ENCODE results near the gene LSAMP. TPM values are rescaled to one million over a fixed set of nuclear protein-coding genes. Genes with fewer than 3 reads are reported as not detected.
"Not testable (repeated sequence)": the region's sequence is repeated elsewhere in the genome, so short reads cannot be mapped to it uniquely, and the experiment has no call there.

The LSAMP gene
- total RNA-seq, 1 experiment from 2014 or later, result 5.7 TPM

DNA sequence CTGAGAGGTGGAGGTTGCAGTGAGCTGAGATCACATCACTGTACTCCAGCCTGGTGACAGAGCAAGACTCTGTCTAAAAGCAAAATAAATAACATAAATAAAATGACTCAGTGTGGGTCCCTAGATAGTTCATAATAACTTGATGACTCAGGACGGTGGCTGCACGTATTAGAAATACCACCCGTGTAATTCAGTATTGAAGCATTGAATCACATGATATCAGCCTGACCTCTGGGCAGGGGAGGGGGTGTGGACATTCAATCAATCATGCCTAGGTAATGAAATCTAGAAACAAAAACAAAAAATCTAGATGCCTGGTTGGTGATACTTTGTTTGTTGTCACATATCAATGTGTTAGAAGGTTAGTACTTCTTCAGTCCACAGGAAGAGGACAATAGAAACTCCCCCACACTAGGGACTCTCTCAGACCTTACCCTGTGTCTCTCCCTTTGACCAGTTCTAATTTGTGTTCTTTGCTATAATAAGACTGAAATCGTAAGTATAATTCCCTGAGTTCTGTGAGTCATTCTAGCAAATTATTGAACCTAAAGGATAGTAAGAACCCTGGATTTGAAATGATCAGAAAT, 644.7 kb downstream of the LSAMP start:
- Mint-ChIP-seq H3K27me3 (ENCODE audit: low read depth) (peaks cover 4% of the 10 kb centered on the region; the same call in 1 of the 2 replicates), H3K4me1 (peaks cover 63% of the 10 kb centered on the region), H3K9me3 (peaks cover 19% of the 10 kb centered on the region), H3K27ac (peak overlapping the region; percentile 28; the same call in 1 of the 2 replicates), H3K4me3 (no peak overlapping the region), H3K36me3 (peaks cover 15% of the 10 kb centered on the region)
- ChIA-PET CTCF (no interaction called here), POLR2A (no interaction called here)
- ATAC-seq (no peak), DNase-seq (ENCODE audit: low spot score) (no peak)
- no peak for TF ChIP-seq ZNF512 (CRISPR knock-in tag; IDR thresholded peaks at IDR 0.05; ENCODE audit: borderline replicate concordance)
- no peak for TF ChIP-seq RELA (CRISPR knock-in tag; IDR thresholded peaks at IDR 0.05; ENCODE audit: borderline replicate concordance)
- TF ChIP-seq, protein P1, sequence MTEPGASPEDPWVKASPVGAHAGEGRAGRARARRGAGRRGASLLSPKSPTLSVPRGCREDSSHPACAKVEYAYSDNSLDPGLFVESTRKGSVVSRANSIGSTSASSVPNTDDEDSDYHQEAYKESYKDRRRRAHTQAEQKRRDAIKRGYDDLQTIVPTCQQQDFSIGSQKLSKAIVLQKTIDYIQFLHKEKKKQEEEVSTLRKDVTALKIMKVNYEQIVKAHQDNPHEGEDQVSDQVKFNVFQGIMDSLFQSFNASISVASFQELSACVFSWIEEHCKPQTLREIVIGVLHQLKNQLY (CRISPR knock-in tag; IDR thresholded peaks at IDR 0.05), result no peak
- TF ChIP-seq IRF2 (CRISPR knock-in tag; IDR thresholded peaks at IDR 0.05; ENCODE audit: borderline replicate concordance, low read depth), result no peak
- TF ChIP-seq, protein P2, sequence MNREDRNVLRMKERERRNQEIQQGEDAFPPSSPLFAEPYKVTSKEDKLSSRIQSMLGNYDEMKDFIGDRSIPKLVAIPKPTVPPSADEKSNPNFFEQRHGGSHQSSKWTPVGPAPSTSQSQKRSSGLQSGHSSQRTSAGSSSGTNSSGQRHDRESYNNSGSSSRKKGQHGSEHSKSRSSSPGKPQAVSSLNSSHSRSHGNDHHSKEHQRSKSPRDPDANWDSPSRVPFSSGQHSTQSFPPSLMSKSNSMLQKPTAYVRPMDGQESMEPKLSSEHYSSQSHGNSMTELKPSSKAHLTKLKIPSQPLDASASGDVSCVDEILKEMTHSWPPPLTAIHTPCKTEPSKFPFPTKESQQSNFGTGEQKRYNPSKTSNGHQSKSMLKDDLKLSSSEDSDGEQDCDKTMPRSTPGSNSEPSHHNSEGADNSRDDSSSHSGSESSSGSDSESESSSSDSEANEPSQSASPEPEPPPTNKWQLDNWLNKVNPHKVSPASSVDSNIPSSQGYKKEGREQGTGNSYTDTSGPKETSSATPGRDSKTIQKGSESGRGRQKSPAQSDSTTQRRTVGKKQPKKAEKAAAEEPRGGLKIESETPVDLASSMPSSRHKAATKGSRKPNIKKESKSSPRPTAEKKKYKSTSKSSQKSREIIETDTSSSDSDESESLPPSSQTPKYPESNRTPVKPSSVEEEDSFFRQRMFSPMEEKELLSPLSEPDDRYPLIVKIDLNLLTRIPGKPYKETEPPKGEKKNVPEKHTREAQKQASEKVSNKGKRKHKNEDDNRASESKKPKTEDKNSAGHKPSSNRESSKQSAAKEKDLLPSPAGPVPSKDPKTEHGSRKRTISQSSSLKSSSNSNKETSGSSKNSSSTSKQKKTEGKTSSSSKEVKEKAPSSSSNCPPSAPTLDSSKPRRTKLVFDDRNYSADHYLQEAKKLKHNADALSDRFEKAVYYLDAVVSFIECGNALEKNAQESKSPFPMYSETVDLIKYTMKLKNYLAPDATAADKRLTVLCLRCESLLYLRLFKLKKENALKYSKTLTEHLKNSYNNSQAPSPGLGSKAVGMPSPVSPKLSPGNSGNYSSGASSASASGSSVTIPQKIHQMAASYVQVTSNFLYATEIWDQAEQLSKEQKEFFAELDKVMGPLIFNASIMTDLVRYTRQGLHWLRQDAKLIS (CRISPR knock-in tag; IDR thresholded peaks at IDR 0.05; ENCODE audit: borderline replicate concordance), result no peak
- TF ChIP-seq EMX1 (CRISPR knock-in tag; IDR thresholded peaks at IDR 0.05), result no peak
- TF ChIP-seq, protein P3, sequence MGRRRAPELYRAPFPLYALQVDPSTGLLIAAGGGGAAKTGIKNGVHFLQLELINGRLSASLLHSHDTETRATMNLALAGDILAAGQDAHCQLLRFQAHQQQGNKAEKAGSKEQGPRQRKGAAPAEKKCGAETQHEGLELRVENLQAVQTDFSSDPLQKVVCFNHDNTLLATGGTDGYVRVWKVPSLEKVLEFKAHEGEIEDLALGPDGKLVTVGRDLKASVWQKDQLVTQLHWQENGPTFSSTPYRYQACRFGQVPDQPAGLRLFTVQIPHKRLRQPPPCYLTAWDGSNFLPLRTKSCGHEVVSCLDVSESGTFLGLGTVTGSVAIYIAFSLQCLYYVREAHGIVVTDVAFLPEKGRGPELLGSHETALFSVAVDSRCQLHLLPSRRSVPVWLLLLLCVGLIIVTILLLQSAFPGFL (CRISPR knock-in tag; IDR thresholded peaks at IDR 0.05; ENCODE audit: borderline replicate concordance), result no peak
- TF ChIP-seq, protein P4, sequence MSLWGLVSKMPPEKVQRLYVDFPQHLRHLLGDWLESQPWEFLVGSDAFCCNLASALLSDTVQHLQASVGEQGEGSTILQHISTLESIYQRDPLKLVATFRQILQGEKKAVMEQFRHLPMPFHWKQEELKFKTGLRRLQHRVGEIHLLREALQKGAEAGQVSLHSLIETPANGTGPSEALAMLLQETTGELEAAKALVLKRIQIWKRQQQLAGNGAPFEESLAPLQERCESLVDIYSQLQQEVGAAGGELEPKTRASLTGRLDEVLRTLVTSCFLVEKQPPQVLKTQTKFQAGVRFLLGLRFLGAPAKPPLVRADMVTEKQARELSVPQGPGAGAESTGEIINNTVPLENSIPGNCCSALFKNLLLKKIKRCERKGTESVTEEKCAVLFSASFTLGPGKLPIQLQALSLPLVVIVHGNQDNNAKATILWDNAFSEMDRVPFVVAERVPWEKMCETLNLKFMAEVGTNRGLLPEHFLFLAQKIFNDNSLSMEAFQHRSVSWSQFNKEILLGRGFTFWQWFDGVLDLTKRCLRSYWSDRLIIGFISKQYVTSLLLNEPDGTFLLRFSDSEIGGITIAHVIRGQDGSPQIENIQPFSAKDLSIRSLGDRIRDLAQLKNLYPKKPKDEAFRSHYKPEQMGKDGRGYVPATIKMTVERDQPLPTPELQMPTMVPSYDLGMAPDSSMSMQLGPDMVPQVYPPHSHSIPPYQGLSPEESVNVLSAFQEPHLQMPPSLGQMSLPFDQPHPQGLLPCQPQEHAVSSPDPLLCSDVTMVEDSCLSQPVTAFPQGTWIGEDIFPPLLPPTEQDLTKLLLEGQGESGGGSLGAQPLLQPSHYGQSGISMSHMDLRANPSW (CRISPR knock-in tag; conservative IDR thresholded peaks at IDR 0.05; ENCODE audit: low read depth), result no peak
- TF ChIP-seq NFATC4 (CRISPR knock-in tag; IDR thresholded peaks at IDR 0.05), result no peak
- TF ChIP-seq NR1H2 (CRISPR knock-in tag; IDR thresholded peaks at IDR 0.05), result no peak
- no peak for TF ChIP-seq SP1 (CRISPR knock-in tag; conservative IDR thresholded peaks at IDR 0.05)
- no peak for TF ChIP-seq TP53 (CRISPR knock-in tag; IDR thresholded peaks at IDR 0.05)
- TF ChIP-seq, protein P5, sequence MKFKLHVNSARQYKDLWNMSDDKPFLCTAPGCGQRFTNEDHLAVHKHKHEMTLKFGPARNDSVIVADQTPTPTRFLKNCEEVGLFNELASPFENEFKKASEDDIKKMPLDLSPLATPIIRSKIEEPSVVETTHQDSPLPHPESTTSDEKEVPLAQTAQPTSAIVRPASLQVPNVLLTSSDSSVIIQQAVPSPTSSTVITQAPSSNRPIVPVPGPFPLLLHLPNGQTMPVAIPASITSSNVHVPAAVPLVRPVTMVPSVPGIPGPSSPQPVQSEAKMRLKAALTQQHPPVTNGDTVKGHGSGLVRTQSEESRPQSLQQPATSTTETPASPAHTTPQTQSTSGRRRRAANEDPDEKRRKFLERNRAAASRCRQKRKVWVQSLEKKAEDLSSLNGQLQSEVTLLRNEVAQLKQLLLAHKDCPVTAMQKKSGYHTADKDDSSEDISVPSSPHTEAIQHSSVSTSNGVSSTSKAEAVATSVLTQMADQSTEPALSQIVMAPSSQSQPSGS (CRISPR knock-in tag; IDR thresholded peaks at IDR 0.05; ENCODE audit: borderline replicate concordance, low read depth), result no peak
- no peak for TF ChIP-seq NR2C2 (CRISPR knock-in tag; IDR thresholded peaks at IDR 0.05)
- no peak for TF ChIP-seq USF2 (CRISPR knock-in tag; IDR thresholded peaks at IDR 0.05)
- no peak for TF ChIP-seq SOX15 (CRISPR knock-in tag; IDR thresholded peaks at IDR 0.05)
- TF ChIP-seq ZNF416 (CRISPR knock-in tag; IDR thresholded peaks at IDR 0.05), result no peak
- no peak for TF ChIP-seq JAZF1 (CRISPR knock-in tag; IDR thresholded peaks at IDR 0.05)
- no peak for TF ChIP-seq RORB (CRISPR knock-in tag; IDR thresholded peaks at IDR 0.05)
- TF ChIP-seq, protein P6, sequence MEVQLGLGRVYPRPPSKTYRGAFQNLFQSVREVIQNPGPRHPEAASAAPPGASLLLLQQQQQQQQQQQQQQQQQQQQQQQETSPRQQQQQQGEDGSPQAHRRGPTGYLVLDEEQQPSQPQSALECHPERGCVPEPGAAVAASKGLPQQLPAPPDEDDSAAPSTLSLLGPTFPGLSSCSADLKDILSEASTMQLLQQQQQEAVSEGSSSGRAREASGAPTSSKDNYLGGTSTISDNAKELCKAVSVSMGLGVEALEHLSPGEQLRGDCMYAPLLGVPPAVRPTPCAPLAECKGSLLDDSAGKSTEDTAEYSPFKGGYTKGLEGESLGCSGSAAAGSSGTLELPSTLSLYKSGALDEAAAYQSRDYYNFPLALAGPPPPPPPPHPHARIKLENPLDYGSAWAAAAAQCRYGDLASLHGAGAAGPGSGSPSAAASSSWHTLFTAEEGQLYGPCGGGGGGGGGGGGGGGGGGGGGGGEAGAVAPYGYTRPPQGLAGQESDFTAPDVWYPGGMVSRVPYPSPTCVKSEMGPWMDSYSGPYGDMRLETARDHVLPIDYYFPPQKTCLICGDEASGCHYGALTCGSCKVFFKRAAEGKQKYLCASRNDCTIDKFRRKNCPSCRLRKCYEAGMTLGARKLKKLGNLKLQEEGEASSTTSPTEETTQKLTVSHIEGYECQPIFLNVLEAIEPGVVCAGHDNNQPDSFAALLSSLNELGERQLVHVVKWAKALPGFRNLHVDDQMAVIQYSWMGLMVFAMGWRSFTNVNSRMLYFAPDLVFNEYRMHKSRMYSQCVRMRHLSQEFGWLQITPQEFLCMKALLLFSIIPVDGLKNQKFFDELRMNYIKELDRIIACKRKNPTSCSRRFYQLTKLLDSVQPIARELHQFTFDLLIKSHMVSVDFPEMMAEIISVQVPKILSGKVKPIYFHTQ (CRISPR knock-in tag; IDR thresholded peaks at IDR 0.05), result no peak

DNA sequence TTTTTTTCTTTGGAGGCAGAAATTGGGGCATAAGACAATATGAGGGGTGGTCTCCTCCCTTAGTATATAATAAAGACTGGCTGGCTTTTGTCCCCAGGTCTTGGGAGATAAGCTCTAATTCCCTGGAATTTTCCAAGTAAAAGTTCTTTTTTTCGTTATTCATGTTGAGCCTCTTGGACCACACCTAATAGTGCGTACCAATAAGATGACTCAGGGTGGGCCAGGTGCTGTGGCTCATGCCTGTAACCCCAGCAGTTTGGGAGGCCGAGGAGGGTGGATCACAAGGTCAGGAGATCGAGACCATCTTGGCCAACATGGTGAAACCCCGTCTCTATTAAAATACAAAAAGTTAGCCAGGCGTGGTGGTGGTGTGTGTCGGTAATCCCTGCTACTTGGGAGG, 645.2 kb downstream of the LSAMP start:
- H3K4me1 Mint-ChIP-seq, result peaks cover 64% of the 10 kb centered on the region
- H3K27ac Mint-ChIP-seq; POLR2A ChIA-PET; DNase-seq (ENCODE audit: low spot score); H3K27me3 Mint-ChIP-seq (ENCODE audit: low read depth); CTCF ChIA-PET; H3K4me3 Mint-ChIP-seq; ATAC-seq: not testable (repeated sequence)
- peaks cover 15% of the 10 kb centered on the region for H3K36me3 Mint-ChIP-seq
- H3K9me3 Mint-ChIP-seq, result peaks cover 19% of the 10 kb centered on the region
